H9 (cell line): Measurements from ENCODE around the gene G2E3. TPM values are rescaled to one million over a fixed set of nuclear protein-coding genes. Genes with fewer than 3 reads are reported as not detected.
A peak's percentile ranks its signal among the peaks of the same experiment; 100 is the strongest.

Experiments
- DNase-seq: peaks from one replicate; pipeline ENCODE4 v3.0.0-alpha.2; 2017
- H2AFZ ChIP-seq: one replicate; pipeline ENCODE4 v1.6.1; 2013; ENCODE audit warnings: mild to moderate bottlenecking, low read length, control low read depth, moderate library complexity
- H2AK5ac ChIP-seq: 2 replicates; pipeline ENCODE4 v1.6.1; 2013; ENCODE audit warnings: low read length, control low read depth, mixed read lengths; ENCODE audit not compliant: insufficient read length
- H2BK120ac ChIP-seq: one replicate; pipeline ENCODE4 v1.6.1; 2013; ENCODE audit warnings: low read depth, mild to moderate bottlenecking, low read length, control low read depth, inconsistent platforms; ENCODE audit not compliant: poor library complexity, severe bottlenecking
- H2BK12ac ChIP-seq: 2 replicates; pipeline ENCODE4 v1.6.1; 2013; ENCODE audit warnings: low read length, control low read depth, mixed read lengths, low read depth; ENCODE audit not compliant: insufficient read length
- H2BK15ac ChIP-seq: 2 replicates; pipeline ENCODE4 v1.6.1; 2013; ENCODE audit warnings: low read depth, low read length, control low read depth
- H2BK20ac ChIP-seq: one replicate; pipeline ENCODE4 v1.6.1; 2013; ENCODE audit warnings: low read depth, mild to moderate bottlenecking, low read length, control low read depth, inconsistent platforms; ENCODE audit not compliant: poor library complexity, severe bottlenecking
- H2BK5ac ChIP-seq: 2 replicates; pipeline ENCODE4 v1.6.1; 2013; ENCODE audit warnings: low read length, control low read depth, mixed read lengths; ENCODE audit not compliant: insufficient read length
- H3K14ac ChIP-seq: 2 replicates; pipeline ENCODE4 v1.6.1; 2013; ENCODE audit warnings: low read length, control low read depth; ENCODE audit not compliant: insufficient read depth
- H3K18ac ChIP-seq: 2 replicates; pipeline ENCODE4 v1.6.1; 2013; ENCODE audit warnings: low read depth, mild to moderate bottlenecking, mixed read lengths, low read length, control low read depth; ENCODE audit not compliant: insufficient read length
- H3K23ac ChIP-seq: 2 replicates; pipeline ENCODE4 v1.6.1; 2013; ENCODE audit warnings: low read length, control low read depth, mixed read lengths, low read depth; ENCODE audit not compliant: insufficient read length
- H3K23me2 ChIP-seq: 2 replicates; pipeline ENCODE4 v1.6.1; 2013; ENCODE audit warnings: low read depth, mild to moderate bottlenecking, mixed read lengths, low read length, control low read depth; ENCODE audit not compliant: insufficient read length, poor library complexity, severe bottlenecking
- H3K27ac ChIP-seq: 2 replicates; pipeline ENCODE4 v1.5.1; 2013; ENCODE audit warnings: low read length, control low read depth, mixed read lengths, low read depth; ENCODE audit not compliant: insufficient read length
- H3K27me3 ChIP-seq: 2 replicates; pipeline ENCODE4 v1.6.1; 2013; ENCODE audit warnings: low read length, control low read depth, inconsistent platforms; ENCODE audit not compliant: insufficient read depth
- H3K4ac ChIP-seq: 2 replicates; pipeline ENCODE4 v1.6.1; 2013; ENCODE audit warnings: low read depth, mild to moderate bottlenecking, control low read depth, inconsistent platforms, low read length, moderate library complexity
- H3K4me1 ChIP-seq: 2 replicates; pipeline ENCODE4 v1.6.1; 2013; ENCODE audit warnings: low read length, control low read depth, inconsistent platforms; ENCODE audit not compliant: insufficient read depth
- H3K4me2 ChIP-seq: 2 replicates; pipeline ENCODE4 v1.6.1; 2013; ENCODE audit warnings: low read length, control low read depth, mixed read lengths; ENCODE audit not compliant: insufficient read length, insufficient read depth
- H3K56ac ChIP-seq: 2 replicates; pipeline ENCODE4 v1.6.1; 2013; ENCODE audit warnings: low read depth, mild to moderate bottlenecking, mixed read lengths, low read length, control low read depth; ENCODE audit not compliant: insufficient read length
- H3K79me1 ChIP-seq: 2 replicates; pipeline ENCODE4 v1.6.1; 2013; ENCODE audit warnings: low read depth, mild to moderate bottlenecking, moderate library complexity, low read length, control low read depth, inconsistent platforms; ENCODE audit not compliant: insufficient read depth, poor library complexity, severe bottlenecking
- H3K79me2 ChIP-seq: 2 replicates; pipeline ENCODE4 v1.6.1; 2013; ENCODE audit warnings: low read length, control low read depth, inconsistent platforms; ENCODE audit not compliant: insufficient read depth
- H3K9ac ChIP-seq: 2 replicates; pipeline ENCODE4 v1.6.1; 2013; ENCODE audit warnings: low read length, control low read depth, mixed read lengths; ENCODE audit not compliant: insufficient read length; ENCODE audit errors: extremely low read depth
- H3K9me3 ChIP-seq: one replicate; pipeline ENCODE4 v1.6.1; 2013; ENCODE audit warnings: low read depth, low read length, inconsistent platforms; ENCODE audit not compliant: control insufficient read depth
- H3T11ph ChIP-seq: one replicate; pipeline ENCODE4 v1.6.1; 2013; ENCODE audit warnings: mild to moderate bottlenecking, low read length, control low read depth, inconsistent platforms
- H4K20me1 ChIP-seq: one replicate; pipeline ENCODE4 v1.6.1; 2013; ENCODE audit not compliant: control insufficient read depth, insufficient read length, insufficient read depth
- H4K5ac ChIP-seq: 2 replicates; pipeline ENCODE4 v1.6.1; 2013; ENCODE audit warnings: low read depth, mild to moderate bottlenecking, mixed read lengths, low read length, control low read depth; ENCODE audit not compliant: insufficient read length
- H4K8ac ChIP-seq: replicated peaks from 2 replicates; pipeline ENCODE4 v1.6.1; 2013; ENCODE audit warnings: low read length, control low read depth, mixed read lengths, low read depth; ENCODE audit not compliant: insufficient read length
- H4K91ac ChIP-seq: 2 replicates; pipeline ENCODE4 v1.6.1; 2013; ENCODE audit warnings: low read depth, mild to moderate bottlenecking, moderate library complexity, mixed read lengths, low read length, control low read depth; ENCODE audit not compliant: insufficient read length
- H3K27ac Mint-ChIP-seq, 3 experiments: 2 replicates in 2 of 3; 3 replicates in 1 of 3; pipeline ENCODE4 v1.8.0; 2020 to 2021; ENCODE audit warnings: mixed read lengths in 3 of 3, mild to moderate bottlenecking in 1 of 3, moderate library complexity in 1 of 3
- H3K27me3 Mint-ChIP-seq: 2 replicates; pipeline ENCODE4 v1.8.0; 2021; ENCODE audit warnings: low read depth, mild to moderate bottlenecking, moderate library complexity, mixed read lengths
- H3K36me3 Mint-ChIP-seq, 3 experiments: 2 replicates in 2 of 3; 3 replicates in 1 of 3; pipeline ENCODE4 v1.8.0; 2020 to 2021; ENCODE audit warnings: low read depth in 3 of 3, mixed read lengths in 3 of 3; ENCODE audit not compliant: insufficient read depth in 1 of 3
- H3K4me1 Mint-ChIP-seq, 2 experiments: 2 replicates each; pipeline ENCODE4 v1.8.0; 2020; ENCODE audit warnings: mixed read lengths in 2 of 2
- H3K4me3 Mint-ChIP-seq, 2 experiments: 2 replicates in 1 of 2; 3 replicates in 1 of 2; pipeline ENCODE4 v1.8.0; 2020 to 2021; ENCODE audit warnings: mild to moderate bottlenecking in 2 of 2, mixed read lengths in 2 of 2, moderate library complexity in 1 of 2
- H3K9me3 Mint-ChIP-seq, 2 experiments: 2 replicates in 1 of 2; 3 replicates in 1 of 2; pipeline ENCODE4 v1.8.0; 2020; ENCODE audit warnings: mild to moderate bottlenecking in 2 of 2, mixed read lengths in 2 of 2, moderate library complexity in 1 of 2
- WGBS: extraction: QIAGEN DNeasy Blood & Tissue Kit; methylation state at CpG from one replicate; pipeline ENCODE4 v1.1.7; 2013; ENCODE audit warnings: missing lambda C conversion rate, low lambda C conversion rate, mixed read lengths; ENCODE audit not compliant: insufficient read length; ENCODE audit errors: extremely low coverage; 5-methylcytosine and 5-hydroxymethylcytosine counted together
- total RNA-seq: library from RNA; stranded (reverse); gene quantifications from 2 replicates; pipeline ENCODE4 v1.2.1, GENCODE V29; 2021
- TF ChIP-seq, protein P1 (sequence below): fragments of 200-600 bp; sonication (generic); conservative IDR thresholded peaks from 3 replicates; pipeline ENCODE4 v1.8.0; 2021; ENCODE audit warnings: antibody characterized with exemption, mild to moderate bottlenecking

The G2E3 gene
- total RNA-seq, 1 experiment from 2014 or later: 49.2 TPM

DNA sequence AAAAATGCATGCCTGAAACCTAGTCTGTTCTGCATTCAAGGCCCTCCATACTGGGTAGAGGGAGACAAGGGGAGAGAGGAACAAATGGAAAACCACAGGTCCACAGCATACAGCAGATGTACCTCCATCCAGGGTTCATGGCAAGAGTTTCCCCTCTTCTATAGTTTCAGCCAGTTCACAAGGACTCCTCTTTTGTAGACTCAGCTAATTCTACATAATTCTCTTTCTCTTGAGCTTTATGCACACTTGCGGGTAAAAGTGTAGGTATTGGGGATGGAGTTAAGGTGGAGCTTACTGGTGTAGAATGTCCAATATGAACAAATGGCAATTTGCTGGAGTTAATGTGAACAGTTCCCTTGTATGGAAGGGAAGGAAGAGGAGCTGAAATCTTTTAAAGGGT, 23.4 kb downstream of the G2E3 start:
- peaks cover 3 to 4% of the 10 kb centered on the region in 2 experiments; a peak in 2 of 4 replicates for H3K4me1 Mint-ChIP-seq
- H2BK5ac ChIP-seq: no peak overlapping the region
- peaks cover 33 to 53% (median 39%) of the 10 kb centered on the region in 3 experiments for H3K36me3 Mint-ChIP-seq
- no peak overlapping the region for H3K18ac ChIP-seq
- H3K27ac Mint-ChIP-seq: peak overlapping the region in 1 of 3 experiments; percentile 35; a peak in 1 of 7 replicates
- no peaks in the 10 kb centered on the region for H3K23me2 ChIP-seq
- no peak overlapping the region for H2BK120ac ChIP-seq
- no peak overlapping the region for H3K4me3 Mint-ChIP-seq
- H2AK5ac ChIP-seq: no peak overlapping the region
- no peaks in the 10 kb centered on the region for H3K27me3 ChIP-seq
- H3K4ac ChIP-seq: no peak overlapping the region
- no peak overlapping the region for H3K9ac ChIP-seq
- no peak overlapping the region for H3K14ac ChIP-seq
- no peak overlapping the region for H3K4me2 ChIP-seq
- H4K5ac ChIP-seq: no peak overlapping the region
- H3K27ac ChIP-seq: no peak overlapping the region
- peaks cover 1% of the 10 kb centered on the region for H4K20me1 ChIP-seq
- H4K91ac ChIP-seq: no peak overlapping the region
- H3K79me2 ChIP-seq: peaks cover 22% of the 10 kb centered on the region
- peaks cover 19 to 24% of the 10 kb centered on the region in 2 experiments for H3K9me3 Mint-ChIP-seq
- H3K79me1 ChIP-seq: peaks cover 3% of the 10 kb centered on the region
- H3K23ac ChIP-seq: no peak overlapping the region
- H3K56ac ChIP-seq: no peak overlapping the region
- H3K9me3 ChIP-seq: no peaks in the 10 kb centered on the region
- no peak overlapping the region for H2BK20ac ChIP-seq
- H2AFZ ChIP-seq: no peak overlapping the region
- TF ChIP-seq, protein P1, sequence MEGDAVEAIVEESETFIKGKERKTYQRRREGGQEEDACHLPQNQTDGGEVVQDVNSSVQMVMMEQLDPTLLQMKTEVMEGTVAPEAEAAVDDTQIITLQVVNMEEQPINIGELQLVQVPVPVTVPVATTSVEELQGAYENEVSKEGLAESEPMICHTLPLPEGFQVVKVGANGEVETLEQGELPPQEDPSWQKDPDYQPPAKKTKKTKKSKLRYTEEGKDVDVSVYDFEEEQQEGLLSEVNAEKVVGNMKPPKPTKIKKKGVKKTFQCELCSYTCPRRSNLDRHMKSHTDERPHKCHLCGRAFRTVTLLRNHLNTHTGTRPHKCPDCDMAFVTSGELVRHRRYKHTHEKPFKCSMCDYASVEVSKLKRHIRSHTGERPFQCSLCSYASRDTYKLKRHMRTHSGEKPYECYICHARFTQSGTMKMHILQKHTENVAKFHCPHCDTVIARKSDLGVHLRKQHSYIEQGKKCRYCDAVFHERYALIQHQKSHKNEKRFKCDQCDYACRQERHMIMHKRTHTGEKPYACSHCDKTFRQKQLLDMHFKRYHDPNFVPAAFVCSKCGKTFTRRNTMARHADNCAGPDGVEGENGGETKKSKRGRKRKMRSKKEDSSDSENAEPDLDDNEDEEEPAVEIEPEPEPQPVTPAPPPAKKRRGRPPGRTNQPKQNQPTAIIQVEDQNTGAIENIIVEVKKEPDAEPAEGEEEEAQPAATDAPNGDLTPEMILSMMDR: no peak
- no peak overlapping the region for H3T11ph ChIP-seq
- no peak for DNase-seq
- no peak overlapping the region for H2BK15ac ChIP-seq
- WGBS: no CpG with 5 or more reads among the region's 1 CpG
- H3K4me1 ChIP-seq: no peaks in the 10 kb centered on the region
- H3K27me3 Mint-ChIP-seq: no peaks in the 10 kb centered on the region; the same call in 1 of the 2 replicates
- H4K8ac ChIP-seq: no peak overlapping the region
- H2BK12ac ChIP-seq: no peak overlapping the region
